SU-DHL-6 (cell line): ENCODE data around the gene STOML1.

Source experiments
- CTCF ChIP-seq: fragments of 200-600 bp; sonication (generic); IDR thresholded peaks from one replicate; pipeline ENCODE4 v1.5.1; 2017; ENCODE audit warnings: antibody characterized with exemption, mild to moderate bottlenecking, low read length, moderate library complexity; ENCODE audit not compliant: insufficient read depth, poor library complexity, severe bottlenecking
- EZH2phosphoT487 ChIP-seq: fragments of 200-600 bp; sonication (generic), shearing (Covaris generic); conservative IDR thresholded peaks from 2 replicates; pipeline ENCODE4 v1.6.1; 2018; ENCODE audit warnings: mild to moderate bottlenecking, antibody characterized with exemption, low read length, moderate library complexity, mixed read lengths

GRCh38 chr15:73983773-73984172 is 8.3 kb downstream of the STOML1 start:
- no peak for TF ChIP-seq CTCF
- TF ChIP-seq EZH2phosphoT487: no peak
